Stimulated activated CD4-positive, alpha-beta T cell treated with anti-CD3 and anti-CD28 coated beads, TNF-alpha, amount 100 ng/mL, for 1 hour (primary cell): ENCODE data around the gene CD3E.
"Not testable (repeated sequence)": the region's sequence is repeated elsewhere in the genome, so short reads cannot be mapped to it uniquely, and the experiment has no call there.

Source experiments
- DNase-seq, 3 donors: peaks; one replicate each; pipeline ENCODE4 v3.0.0-alpha.2; 2020; ENCODE audit warnings: low read depth in 3 of 3, low spot score in 1 of 3

CD3E gene

DNA sequence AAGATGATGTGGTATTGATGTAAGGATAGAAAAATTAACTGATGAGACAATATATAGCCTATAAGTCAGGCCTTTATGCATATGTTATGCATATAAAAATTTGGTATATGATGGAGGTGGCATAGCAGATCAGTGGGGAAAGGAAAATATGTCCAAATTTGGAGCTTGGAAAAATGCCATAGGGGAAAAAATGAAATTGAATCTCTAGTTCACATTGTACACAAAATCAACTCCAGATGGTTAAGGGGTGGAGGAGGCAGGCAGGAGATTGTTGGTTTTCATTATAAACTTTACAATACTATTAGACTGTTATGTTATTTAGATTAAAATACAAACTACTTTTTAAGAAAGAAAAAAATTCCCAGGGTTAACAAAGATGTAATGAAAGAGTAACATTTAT lies 15.1 kb upstream of the CD3E start:
- DNase-seq = no peak

DNA sequence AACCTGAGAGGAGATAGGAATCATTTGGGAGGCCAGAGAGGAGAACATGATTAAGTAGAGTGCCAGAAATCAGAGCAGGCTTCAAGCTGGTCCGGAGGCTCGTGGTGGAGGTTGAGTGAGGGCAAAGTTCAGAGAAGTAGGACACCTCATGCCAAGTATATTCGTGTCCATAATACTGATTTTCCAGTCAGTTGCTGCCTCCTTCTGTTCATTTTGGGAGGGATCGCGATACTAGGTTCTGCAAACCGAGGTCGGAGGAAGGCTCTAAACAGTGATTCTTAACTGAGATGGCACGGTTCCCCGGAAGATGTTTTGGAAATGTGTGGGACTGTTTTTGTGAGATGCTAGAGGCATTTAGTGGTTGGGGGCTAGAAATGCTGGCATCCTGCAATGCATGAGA lies 13.6 kb upstream of the CD3E start:
- no peak for DNase-seq

DNA sequence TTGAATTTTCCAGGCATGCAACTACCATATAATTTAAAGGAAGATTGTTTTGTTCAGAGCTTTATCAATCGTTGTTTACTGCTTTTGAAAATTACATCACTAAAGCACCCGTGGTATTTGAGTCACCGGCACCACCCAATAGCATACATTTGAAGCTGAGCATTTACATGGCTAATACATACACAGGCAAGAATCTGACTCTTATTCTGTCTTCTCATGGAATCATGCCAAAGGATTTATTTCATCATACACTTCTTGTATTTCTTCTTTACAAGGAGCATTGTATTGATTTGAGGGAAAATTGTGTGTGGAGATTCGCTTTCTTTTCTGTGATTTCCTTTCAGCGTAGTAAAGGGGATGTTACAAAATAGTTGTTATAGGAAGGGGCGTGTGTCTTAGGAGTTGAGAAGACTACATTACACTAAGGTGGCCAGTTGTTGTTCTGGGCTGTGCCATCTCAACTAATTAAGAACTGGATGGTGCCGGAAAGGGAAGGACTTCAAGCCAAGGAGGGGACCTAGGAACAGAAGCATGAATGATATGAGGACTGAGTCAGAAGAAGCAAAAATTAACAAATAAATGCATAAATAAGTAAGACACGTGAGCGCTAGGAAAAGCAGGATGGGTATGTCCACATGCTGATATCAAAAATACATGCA lies 12.9 kb upstream of the CD3E start:
- DNase-seq = no peak

DNA sequence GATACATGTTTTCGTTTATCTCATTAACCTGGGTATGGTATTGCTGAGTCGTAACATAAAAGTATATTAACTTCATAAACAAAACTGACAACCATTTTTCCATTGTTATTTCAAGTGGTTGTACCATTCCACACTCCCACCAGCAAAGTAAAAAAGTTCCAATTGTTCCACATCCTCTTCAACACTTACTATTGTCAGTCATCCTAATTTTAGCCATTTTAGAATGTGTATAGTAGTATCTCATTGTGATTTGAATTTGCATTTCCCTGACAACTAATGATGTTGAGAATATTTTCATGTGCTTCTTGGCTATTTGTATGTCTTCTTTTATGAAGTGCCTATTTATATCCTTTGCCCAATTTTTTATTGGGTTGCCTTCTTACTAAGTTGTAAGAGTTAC lies 10.5 kb upstream of the CD3E start:
- no peak for DNase-seq

DNA sequence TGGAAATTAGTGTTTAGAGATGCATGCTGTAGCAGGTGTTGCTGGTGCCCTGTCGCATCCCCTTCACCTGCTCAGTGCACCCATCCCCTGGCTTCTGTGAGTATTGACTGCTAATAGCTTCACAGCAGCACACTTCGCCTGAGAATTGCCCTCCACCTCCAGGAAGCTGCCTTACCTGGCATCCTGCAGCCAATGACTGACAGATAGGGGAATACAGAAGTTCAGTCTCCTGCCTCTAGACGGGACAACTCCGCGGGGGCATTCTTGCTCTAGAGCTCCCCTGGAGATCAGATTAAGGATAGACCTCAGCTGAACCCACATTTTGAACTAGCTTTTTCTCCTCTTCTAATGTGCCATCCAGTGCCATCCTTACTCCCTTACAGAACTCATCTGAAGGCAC lies 9.3 kb upstream of the CD3E start:
- DNase-seq = no peak

DNA sequence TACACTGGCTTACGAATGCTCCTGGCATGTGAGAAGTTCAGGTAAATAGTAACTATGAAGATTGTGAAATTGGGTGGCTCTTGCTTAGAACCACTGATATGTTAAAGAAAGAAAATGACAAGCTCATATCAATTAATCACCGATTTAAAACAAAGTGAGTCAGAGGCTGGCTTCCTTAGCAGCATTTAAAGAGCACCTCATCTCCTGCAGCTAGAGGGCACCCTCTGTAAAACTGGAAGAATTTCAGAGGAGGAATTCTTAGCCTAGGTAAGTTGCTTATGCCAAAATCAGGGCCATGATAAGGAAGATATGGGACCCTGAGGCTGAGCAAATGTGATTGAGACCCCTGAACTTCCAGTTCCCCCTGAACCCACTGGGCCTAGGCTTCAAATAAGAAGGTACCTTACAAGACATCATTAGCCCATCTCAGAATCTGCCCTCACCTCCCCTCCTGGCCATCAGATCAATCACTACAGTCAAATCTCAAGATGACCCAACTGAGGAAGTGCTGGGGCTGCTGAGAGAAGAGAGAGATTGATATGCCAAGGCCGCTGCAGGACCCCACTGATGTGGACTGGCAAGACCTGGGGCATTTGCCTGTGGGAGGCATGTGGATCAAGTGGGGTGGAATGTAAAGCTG lies 8.6 kb upstream of the CD3E start:
- no peak for DNase-seq

DNA sequence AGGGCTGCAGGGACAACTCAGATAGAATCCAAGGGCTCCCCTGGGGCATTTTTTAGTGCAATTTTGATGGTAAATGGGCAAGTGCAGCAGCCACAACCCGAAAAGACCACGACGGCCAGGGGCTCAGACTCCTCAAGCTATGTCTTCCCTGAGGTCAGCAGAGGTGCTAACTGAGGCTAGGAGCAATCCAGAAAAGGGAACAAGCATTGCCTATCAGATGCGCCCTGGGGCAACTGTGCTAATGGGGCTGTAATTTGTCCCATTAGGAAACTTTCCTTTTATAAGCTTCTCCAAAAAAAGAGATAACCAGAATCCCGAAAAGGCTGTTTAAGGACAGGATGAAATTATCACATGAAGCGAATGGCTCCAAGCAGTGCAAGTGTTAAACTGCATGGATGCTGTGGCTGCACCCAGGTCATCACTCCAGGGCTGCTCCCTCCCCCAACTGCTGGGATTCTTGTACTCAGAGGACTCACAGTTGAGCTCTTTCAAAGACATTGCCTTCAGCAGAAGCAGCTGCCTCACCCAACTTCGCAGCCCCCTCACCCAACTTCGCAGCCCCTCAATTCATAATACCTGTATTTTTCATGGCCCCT lies 2.8 kb upstream of the CD3E start:
- no peak for DNase-seq

DNA sequence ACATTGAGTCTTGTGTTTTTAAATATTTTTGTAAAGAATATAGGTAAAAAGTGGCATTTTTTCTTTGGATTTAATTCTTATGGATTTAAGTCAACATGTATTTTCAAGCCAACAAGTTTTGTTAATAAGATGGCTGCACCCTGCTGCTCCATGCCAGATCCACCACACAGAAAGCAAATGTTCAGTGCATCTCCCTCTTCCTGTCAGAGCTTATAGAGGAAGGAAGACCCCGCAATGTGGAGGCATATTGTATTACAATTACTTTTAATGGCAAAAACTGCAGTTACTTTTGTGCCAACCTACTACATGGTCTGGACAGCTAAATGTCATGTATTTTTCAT lies 333 bp upstream of the CD3E start:
- DNase-seq = no peak

DNA sequence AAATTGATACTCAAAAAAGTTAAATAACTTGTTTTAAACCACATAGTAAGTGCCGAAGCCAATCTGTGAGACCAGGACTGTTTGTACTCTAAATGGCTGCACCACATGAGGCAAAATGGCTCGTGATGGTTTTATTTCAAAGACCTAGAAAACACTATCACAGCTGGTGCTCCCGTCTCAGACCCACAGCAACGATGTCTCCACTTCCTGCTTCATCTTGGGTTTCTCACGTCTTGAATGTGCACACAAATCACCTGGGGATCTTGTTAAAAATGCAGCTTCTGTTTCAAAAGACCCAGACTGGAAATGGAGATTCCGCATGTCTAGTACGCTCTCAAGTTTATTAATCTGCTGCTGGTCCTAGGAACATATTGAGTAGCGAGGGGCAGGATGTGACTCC lies 1.2 kb downstream of the CD3E start:
- peak in 1 of 3 donors; percentile 29 for DNase-seq

DNA sequence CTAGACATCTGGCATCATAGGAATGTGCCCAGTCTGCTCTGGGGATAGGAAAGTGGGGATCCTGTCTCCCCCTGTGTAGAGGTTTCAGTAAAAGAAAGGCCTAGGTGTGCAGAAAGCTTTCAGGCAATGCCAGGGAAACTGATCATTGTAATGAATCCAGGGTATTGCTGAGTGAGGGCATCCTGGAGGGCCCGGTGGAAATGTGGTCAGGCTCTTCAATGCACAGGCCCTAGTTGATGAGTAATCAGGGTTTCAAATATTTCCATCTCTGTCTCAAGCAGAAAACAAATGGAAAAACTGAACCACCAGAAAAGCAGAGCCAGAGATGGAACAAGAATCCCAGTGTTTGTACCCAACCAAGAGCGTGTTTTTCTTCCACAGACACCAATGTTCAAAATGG lies 2.0 kb downstream of the CD3E start:
- DNase-seq = peak in 1 of 3 donors; percentile 37

DNA sequence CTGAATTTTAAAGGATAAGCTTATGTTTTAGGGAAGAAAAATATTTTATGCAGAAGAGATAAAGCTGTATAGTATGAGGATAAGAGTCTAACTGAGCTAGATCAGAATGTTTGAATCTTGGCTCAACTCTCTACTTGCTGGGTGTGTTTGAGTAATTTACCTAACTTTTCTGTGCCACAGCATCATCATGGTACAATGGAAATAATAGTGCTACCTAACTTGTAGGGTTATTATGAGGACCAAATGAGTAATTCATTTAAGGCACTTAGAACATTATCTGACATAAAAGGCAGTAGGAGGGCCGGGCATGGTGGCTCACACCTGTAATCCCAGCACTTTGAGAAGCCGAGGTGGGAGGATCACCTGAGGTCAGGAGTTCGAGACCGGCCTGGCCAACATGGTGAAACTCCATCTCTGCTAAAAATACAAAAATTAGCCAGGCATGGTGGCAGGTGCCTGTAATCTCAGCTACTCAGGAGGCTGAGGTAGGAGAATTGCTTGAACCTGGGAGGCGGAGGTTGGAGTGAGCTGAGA lies 4.5 kb downstream of the CD3E start:
- DNase-seq = not testable (repeated sequence)

DNA sequence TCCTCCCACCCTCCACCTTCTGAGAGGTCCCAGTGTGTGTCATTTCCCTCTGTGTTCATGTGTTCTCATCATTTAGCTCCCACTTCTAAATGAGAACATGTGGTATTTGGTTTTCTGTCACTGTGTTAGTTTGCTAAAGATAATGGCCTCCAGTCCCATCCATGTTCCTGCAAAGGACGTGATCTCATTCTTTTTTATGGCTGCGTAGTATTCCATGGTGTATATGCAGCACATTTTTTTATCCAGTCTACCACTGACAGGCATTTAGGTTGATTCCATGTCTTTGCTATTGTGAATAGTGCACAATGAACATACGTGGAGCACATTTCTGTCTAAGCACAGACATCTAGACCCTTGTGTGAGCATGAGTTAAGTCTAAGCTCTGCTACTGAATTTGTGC lies 5.7 kb downstream of the CD3E start:
- no peak for DNase-seq

DNA sequence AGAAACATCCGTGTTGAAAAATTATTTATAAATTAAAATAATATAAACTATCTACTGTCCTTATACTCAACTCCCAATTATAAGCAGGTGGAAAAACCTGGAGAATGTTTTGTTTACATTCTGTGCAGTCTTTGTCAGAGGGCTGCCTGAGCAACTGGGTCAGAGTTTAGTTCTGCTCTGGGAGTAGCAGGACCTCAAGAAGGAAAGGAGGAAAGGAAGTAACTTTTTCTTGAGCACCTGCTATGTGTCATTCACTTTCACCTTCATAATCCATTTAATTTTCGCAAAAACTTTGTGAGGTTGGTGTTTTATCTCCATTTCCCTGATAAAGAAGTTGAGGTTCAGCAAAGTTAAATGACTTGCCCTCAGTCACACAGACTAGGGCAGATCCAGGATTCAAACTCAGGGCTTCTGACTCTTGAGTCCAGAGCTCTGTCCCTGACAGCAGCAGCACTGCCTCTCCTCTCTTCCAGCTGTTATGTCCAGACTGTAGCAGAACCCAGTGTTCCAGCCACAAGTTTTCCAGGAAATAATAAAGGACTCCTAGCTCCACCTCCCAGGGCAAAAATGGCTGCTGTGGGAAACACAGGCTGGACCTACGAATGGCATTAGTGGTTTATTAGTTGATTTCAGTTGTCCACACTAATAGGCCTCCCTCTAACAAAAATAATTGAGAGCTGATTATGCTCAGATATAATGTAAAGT lies 6.4 kb downstream of the CD3E start:
- no peak for DNase-seq

DNA sequence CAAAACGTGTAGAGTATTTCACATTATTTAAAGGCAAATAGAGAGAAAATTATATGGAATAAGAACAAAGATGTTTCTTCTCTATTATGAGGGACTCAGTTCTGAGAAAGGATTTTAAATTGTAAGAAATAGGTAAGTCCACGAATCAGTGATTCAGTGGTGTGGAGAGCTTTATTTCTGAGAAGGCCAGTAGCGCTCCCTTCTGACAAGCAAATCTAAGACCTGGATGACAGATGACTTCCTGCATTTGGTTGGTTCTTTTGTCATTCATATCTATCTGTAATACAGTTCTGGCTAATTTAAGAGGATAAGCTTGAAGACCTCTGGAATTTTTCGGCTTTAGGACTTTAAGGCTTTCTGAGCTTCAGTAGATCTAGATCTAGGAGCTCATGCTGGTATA lies 7.0 kb downstream of the CD3E start:
- no peak for DNase-seq

DNA sequence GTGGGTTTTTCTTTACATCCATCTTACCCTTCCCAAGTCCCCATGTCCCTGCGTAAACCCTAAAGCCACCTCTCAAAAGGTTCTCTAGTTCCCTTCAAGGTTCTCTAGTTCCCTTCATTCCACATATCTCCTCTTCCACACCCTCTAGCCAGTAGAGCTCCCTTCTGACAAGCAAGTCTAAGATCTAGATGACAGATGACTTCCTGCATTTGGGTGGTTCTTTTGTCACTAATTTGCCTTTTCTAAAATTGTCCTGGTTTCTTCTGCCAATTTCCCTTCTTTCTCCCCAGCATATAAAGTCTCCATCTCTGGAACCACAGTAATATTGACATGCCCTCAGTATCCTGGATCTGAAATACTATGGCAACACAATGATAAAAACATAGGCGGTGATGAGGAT lies 7.8 kb downstream of the CD3E start:
- no peak for DNase-seq

DNA sequence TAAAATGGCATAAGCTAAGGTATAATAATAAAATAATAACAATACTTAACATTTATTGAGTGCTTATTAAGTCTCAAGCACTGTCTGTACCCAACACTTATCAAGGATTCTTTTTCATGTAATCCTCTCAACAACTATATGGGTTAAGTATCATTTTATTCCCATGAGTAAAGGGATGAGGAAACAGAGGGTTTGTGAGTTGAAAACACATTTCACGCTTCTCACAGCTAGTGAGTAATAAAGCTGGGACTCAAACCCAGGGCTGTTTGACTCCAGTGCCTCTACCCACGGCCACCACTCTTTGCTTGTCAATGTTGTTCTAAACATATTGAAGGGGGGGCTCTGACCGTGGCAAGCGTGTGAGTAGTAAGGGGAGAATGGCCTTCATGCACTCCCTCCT lies 8.7 kb downstream of the CD3E start:
- no peak for DNase-seq

DNA sequence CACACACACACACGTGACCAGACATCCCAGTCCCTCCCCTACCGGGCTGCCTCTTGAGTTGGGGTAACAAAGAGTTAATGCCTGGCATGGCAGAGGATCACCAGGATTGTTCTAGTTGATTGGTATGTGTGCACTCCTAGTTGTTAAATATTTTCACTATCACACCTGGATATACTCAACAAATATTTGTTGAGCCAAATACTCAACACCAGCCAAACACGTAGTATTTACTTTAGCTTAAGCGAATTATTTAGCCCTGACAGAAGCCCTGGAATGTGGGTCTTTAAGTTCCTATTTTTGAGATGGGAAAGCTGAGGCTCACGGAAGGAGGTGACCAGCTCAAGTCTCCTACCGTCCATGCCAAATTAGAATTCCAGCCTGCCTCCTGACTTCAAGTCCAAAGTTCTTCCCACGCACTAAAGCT lies 10.5 kb downstream of the CD3E start:
- DNase-seq = no peak

DNA sequence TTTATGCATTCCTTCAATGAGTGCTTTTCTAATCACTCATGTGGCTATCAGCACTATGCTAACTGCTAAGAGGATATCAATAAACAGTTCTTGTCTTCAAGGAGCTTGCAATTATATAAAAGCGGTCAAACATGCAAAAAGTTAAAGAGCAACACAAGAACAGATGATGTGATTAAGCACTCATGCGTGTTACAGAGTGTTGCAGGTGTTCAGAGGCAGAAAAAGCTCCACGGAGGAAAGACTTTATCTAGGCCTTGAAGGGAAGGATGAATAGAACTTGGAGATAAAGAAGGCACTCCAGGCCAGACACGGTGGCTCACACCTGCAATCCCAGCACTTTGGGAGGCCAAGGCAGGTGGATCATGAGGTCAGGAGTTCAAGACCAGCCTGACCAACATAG lies 13.6 kb downstream of the CD3E start:
- no peak for DNase-seq

DNA sequence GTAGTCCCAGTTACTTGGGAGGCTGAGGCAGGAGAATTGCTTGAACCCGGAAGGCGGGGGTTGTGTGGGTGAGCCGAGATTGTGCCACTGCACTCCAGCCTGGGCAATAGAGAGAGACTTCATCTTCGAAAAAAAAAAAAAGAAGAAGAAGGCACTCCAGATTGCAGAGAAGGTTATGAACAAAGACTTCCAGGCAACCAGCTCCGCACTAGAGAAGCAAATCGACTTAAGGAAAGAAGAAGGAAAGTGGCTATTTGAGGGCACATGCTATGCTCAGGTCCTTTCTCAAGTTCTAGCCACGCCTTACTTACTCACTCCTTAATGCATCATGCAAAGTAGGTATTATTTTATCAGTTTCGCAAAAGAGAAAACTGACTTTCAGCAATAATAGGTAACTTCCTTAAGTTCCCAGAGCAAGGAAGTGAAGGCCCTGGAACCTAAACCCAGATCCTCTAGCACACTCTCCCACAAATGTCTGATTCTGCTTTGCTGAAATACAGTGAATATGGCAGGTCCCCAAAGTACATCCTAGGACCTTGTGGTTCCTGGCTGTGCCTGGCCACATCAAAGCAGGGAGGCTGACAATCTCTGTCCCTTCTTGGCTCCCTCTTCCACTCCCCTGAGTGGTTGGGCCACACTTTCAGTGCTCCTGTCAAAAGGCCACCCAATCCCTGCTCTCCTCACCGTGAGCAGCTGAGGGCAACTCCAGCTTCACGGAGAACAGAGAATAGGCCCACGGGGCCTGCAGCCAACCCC lies 14.2 kb downstream of the CD3E start:
- DNase-seq = no peak

DNA sequence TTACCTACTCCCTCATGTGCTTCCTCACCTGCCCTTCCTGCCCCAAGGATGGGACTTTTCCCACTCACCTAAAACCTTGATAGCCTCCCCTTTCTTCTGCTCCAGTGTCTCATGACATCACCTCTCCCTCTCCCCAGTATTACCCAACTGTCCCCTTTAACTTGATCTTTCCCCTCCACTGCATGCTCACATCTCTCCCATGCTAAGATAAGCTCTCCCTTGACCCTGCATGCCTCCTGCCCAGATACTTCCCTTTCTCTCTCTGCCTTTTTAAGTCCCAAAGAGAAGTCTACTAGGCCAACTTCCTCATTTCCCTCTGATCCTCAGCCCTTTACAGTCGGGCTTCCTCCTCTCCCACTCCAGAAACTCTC lies 14.8 kb downstream of the CD3E start:
- no peak for DNase-seq

DNA sequence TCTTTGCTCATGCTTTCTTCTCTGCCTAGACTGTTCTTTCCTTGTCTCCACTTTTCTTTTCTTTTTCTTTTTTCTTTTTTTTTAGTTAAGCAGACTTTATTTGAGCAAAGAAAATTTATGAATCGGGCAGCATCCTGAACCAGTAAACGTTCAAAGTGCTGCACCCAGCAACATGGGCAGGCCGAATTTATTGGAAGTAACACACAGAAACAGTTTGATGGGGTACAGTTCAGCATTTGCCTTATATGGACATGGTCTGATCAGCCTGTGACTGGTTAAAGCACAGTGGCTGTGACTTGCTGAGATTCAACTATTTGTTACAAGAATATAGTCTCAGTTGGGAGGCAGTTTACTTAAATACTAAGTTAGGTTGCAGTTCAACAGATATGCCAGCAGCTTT lies 16.0 kb downstream of the CD3E start:
- DNase-seq = no peak
